GM12801 (cell line): ENCODE results near the gene FAM180A.

Source experiments
- CTCF ChIP-seq: IDR thresholded peaks from one replicate; pipeline ENCODE4 v1.5.1; 2011; ENCODE audit warnings: control low read depth; ENCODE audit not compliant: insufficient read length; ENCODE audit errors: extremely low read depth

FAM180A gene

GRCh38 chr7:135745703-135746312, 2.8 kb downstream of the FAM180A start:
- TF ChIP-seq CTCF = no peak

GRCh38 chr7:135744938-135745702, 3.5 kb downstream of the FAM180A start:
- no peak for TF ChIP-seq CTCF

GRCh38 chr7:135743907-135744731, 4.5 kb downstream of the FAM180A start:
- no peak for TF ChIP-seq CTCF

- TF ChIP-seq CTCF = no peak
These were observed 6.2 kb downstream of the FAM180A start for GRCh38 chr7:135742371-135742770.

GRCh38 chr7:135741905-135742304, 6.7 kb downstream of the FAM180A start:
- no peak for TF ChIP-seq CTCF

- no peak for TF ChIP-seq CTCF
These were observed 7.7 kb downstream of the FAM180A start for GRCh38 chr7:135740889-135741288.

- no peak for TF ChIP-seq CTCF
These were observed 11.9 kb downstream of the FAM180A start for GRCh38 chr7:135736586-135737305.
